ENCODE measurements around the gene INSL4. TPM values are rescaled to one million over a fixed set of nuclear protein-coding genes. Genes with fewer than 3 reads are reported as not detected.

The INSL4 gene
- total RNA-seq, result not detected

GRCh38 chr9:5231212-5231611 lies at the start of gene INSL4:
INSL4 (plus strand) TSS chr9:5231419; CDS start chr9:5231524, 105 bp downstream.
- H3K4me1 Mint-ChIP-seq, result no peaks in the 10 kb centered on the region
- H3K27ac Mint-ChIP-seq, result no peak within 1 kb of the TSS
- CTCF ChIA-PET, result interaction anchor here (1.2 kb wide), 1 partner anchor 38 kb away, joined by 4 read pairs; no protein-coding TSS in a partner anchor
- peaks cover 8% of the 10 kb centered on the region for H3K27me3 Mint-ChIP-seq
- POLR2A ChIA-PET, result no interaction called here
- H3K9me3 Mint-ChIP-seq, result no peaks in the 10 kb centered on the region
- H3K36me3 Mint-ChIP-seq (ENCODE audit: low read depth), result no peaks in the 10 kb centered on the region
- H3K4me3 Mint-ChIP-seq, result no peak within 1 kb of the TSS
- DNase-seq, result no peak

GRCh38 chr9:5184776-5185175 lies 46.4 kb upstream of the INSL4 start:
- H3K9me3 Mint-ChIP-seq, result peaks cover 3% of the 10 kb centered on the region
- POLR2A ChIA-PET, result interaction anchor here (0.7 to 2.1 kb wide), 2 partner anchors 240 to 253 kb away, joined by 3 to 5 read pairs; partner anchors contain the start of gene PLGRKT
- H3K36me3 Mint-ChIP-seq (ENCODE audit: low read depth), result no peaks in the 10 kb centered on the region
- DNase-seq, result no peak
- no peak overlapping the region for H3K27ac Mint-ChIP-seq
- peaks cover 19% of the 10 kb centered on the region for H3K4me1 Mint-ChIP-seq
- CTCF ChIA-PET, result interaction anchor here (2.4 to 5.7 kb wide), 4 partner anchors 10 to 415 kb away, joined by 11 to 75 read pairs (median 48); partner anchors contain the start of gene PLGRKT
- H3K4me3 Mint-ChIP-seq, result no peak overlapping the region
- no peaks in the 10 kb centered on the region for H3K27me3 Mint-ChIP-seq

- DNase-seq, result no peak
- no peak within 1 kb of the TSS for H3K4me3 Mint-ChIP-seq
- H3K4me1 Mint-ChIP-seq, result peaks cover 19% of the 10 kb centered on the region
- H3K36me3 Mint-ChIP-seq (ENCODE audit: low read depth), result no peaks in the 10 kb centered on the region
- ChIA-PET POLR2A (interaction anchor here (0.7 to 2.1 kb wide), 3 partner anchors 238 to 252 kb away, joined by 3 to 5 read pairs (median 4); partner anchors contain the start of gene PLGRKT), CTCF (interaction anchor here (1.0 to 5.7 kb wide), 8 partner anchors 9 to 415 kb away, joined by 3 to 75 read pairs (median 16); partner anchors contain the start of gene PLGRKT)
- peaks cover 3% of the 10 kb centered on the region for H3K9me3 Mint-ChIP-seq
- no peaks in the 10 kb centered on the region for H3K27me3 Mint-ChIP-seq
- no peak within 1 kb of the TSS for H3K27ac Mint-ChIP-seq
These were observed 45.9 kb upstream of the INSL4 start, which contains the start of gene INSL6 for GRCh38 chr9:5185220-5185840. INSL6 (minus strand) TSS chr9:5185639; CDS start chr9:5185602, 37 bp downstream.

- POLR2A ChIA-PET, result interaction anchor here (1.1 to 2.1 kb wide), 6 partner anchors 166 to 264 kb away, joined by 3 to 5 read pairs (median 4); partner anchors contain the start of genes CD274 and PLGRKT
- CTCF ChIA-PET, result interaction anchor here (0.6 to 5.7 kb wide), 28 partner anchors 8 to 427 kb away, joined by 3 to 75 read pairs (median 5); partner anchors contain the start of genes CD274 and PLGRKT
- DNase-seq, result peak; percentile 70
- no peaks in the 10 kb centered on the region for H3K36me3 Mint-ChIP-seq (ENCODE audit: low read depth)
- H3K4me1 Mint-ChIP-seq, result peaks cover 19% of the 10 kb centered on the region
- H3K27ac Mint-ChIP-seq, result no peak overlapping the region
- H3K27me3 Mint-ChIP-seq, result no peaks in the 10 kb centered on the region
- no peak overlapping the region for H3K4me3 Mint-ChIP-seq
- no peaks in the 10 kb centered on the region for H3K9me3 Mint-ChIP-seq
These were observed 44.6 kb upstream of the INSL4 start for GRCh38 chr9:5186416-5187169.

- Mint-ChIP-seq H3K9me3 (no peaks in the 10 kb centered on the region), H3K27ac (no peak overlapping the region), H3K36me3 (ENCODE audit: low read depth) (no peaks in the 10 kb centered on the region), H3K27me3 (no peaks in the 10 kb centered on the region), H3K4me3 (no peak overlapping the region), H3K4me1 (peaks cover 18% of the 10 kb centered on the region)
- POLR2A ChIA-PET, result interaction anchor here (2.1 kb wide), 1 partner anchor 164 kb away, joined by 5 read pairs; no protein-coding TSS in a partner anchor
- DNase-seq, result no peak
- CTCF ChIA-PET, result interaction anchor here (0.6 to 5.7 kb wide), 7 partner anchors 22 to 412 kb away, joined by 3 to 75 read pairs (median 11); partner anchors contain the start of gene PLGRKT
These were observed 42.9 kb upstream of the INSL4 start for GRCh38 chr9:5188060-5188984.

GRCh38 chr9:5191985-5192384 lies 39.2 kb upstream of the INSL4 start:
- no peaks in the 10 kb centered on the region for H3K9me3 Mint-ChIP-seq
- CTCF ChIA-PET, result interaction anchor here (1.3 kb wide), 1 partner anchor 409 kb away, joined by 5 read pairs; no protein-coding TSS in a partner anchor
- no peak overlapping the region for H3K4me3 Mint-ChIP-seq
- H3K27ac Mint-ChIP-seq, result no peak overlapping the region
- POLR2A ChIA-PET, result no interaction called here
- peaks cover 2% of the 10 kb centered on the region for H3K27me3 Mint-ChIP-seq
- peaks cover 2% of the 10 kb centered on the region for H3K4me1 Mint-ChIP-seq
- H3K36me3 Mint-ChIP-seq (ENCODE audit: low read depth), result no peaks in the 10 kb centered on the region
- DNase-seq, result no peak

GRCh38 chr9:5193345-5193744 lies 37.9 kb upstream of the INSL4 start:
- H3K27me3 Mint-ChIP-seq, result peaks cover 2% of the 10 kb centered on the region
- no peaks in the 10 kb centered on the region for H3K36me3 Mint-ChIP-seq (ENCODE audit: low read depth)
- H3K27ac Mint-ChIP-seq, result no peak overlapping the region
- peaks cover 4% of the 10 kb centered on the region for H3K9me3 Mint-ChIP-seq
- H3K4me1 Mint-ChIP-seq, result no peaks in the 10 kb centered on the region
- POLR2A ChIA-PET, result no interaction called here
- H3K4me3 Mint-ChIP-seq, result no peak overlapping the region
- CTCF ChIA-PET, result interaction anchor here (1.3 kb wide), 1 partner anchor 407 kb away, joined by 5 read pairs; no protein-coding TSS in a partner anchor
- DNase-seq, result no peak

- H3K27ac Mint-ChIP-seq, result no peak overlapping the region
- H3K4me3 Mint-ChIP-seq, result no peak overlapping the region
- no peaks in the 10 kb centered on the region for H3K36me3 Mint-ChIP-seq (ENCODE audit: low read depth)
- ChIA-PET POLR2A (interaction anchor here (1.2 kb wide), 1 partner anchor 17 kb away, joined by 4 read pairs; no protein-coding TSS in a partner anchor), CTCF (interaction anchor here (1.1 to 1.9 kb wide), 4 partner anchors 10 to 405 kb away, joined by 3 to 11 read pairs (median 6); partner anchors contain the start of gene INSL6)
- H3K4me1 Mint-ChIP-seq, result no peaks in the 10 kb centered on the region
- H3K9me3 Mint-ChIP-seq, result peaks cover 4% of the 10 kb centered on the region
- no peak for DNase-seq
- peaks cover 2% of the 10 kb centered on the region for H3K27me3 Mint-ChIP-seq
These were observed 35.8 kb upstream of the INSL4 start for GRCh38 chr9:5195463-5195862.

GRCh38 chr9:5205071-5205470 lies 26.1 kb upstream of the INSL4 start:
- Mint-ChIP-seq H3K9me3 (peaks cover 3% of the 10 kb centered on the region), H3K4me3 (no peak overlapping the region), H3K27me3 (no peaks in the 10 kb centered on the region), H3K4me1 (peaks cover 8% of the 10 kb centered on the region), H3K27ac (no peak overlapping the region), H3K36me3 (ENCODE audit: low read depth) (no peaks in the 10 kb centered on the region)
- DNase-seq, result no peak
- ChIA-PET POLR2A (no interaction called here), CTCF (no interaction called here)

- no peak for DNase-seq
- no peaks in the 10 kb centered on the region for H3K4me1 Mint-ChIP-seq
- H3K36me3 Mint-ChIP-seq (ENCODE audit: low read depth), result no peaks in the 10 kb centered on the region
- CTCF ChIA-PET, result interaction anchor here (1.2 kb wide), 1 partner anchor 38 kb away, joined by 4 read pairs; no protein-coding TSS in a partner anchor
- H3K27me3 Mint-ChIP-seq, result peaks cover 8% of the 10 kb centered on the region
- no peaks in the 10 kb centered on the region for H3K9me3 Mint-ChIP-seq
- no peak overlapping the region for H3K4me3 Mint-ChIP-seq
- no peak overlapping the region for H3K27ac Mint-ChIP-seq
- POLR2A ChIA-PET, result no interaction called here
These were observed 665 bp upstream of the INSL4 start for GRCh38 chr9:5230554-5230953.

- Mint-ChIP-seq H3K27ac (no peak overlapping the region), H3K4me3 (no peak overlapping the region), H3K27me3 (no peaks in the 10 kb centered on the region), H3K9me3 (no peaks in the 10 kb centered on the region), H3K4me1 (peaks cover 4% of the 10 kb centered on the region), H3K36me3 (ENCODE audit: low read depth) (no peaks in the 10 kb centered on the region)
- CTCF ChIA-PET, result no interaction called here
- no peak for DNase-seq
- POLR2A ChIA-PET, result no interaction called here
These were observed 32.4 kb downstream of the INSL4 start for GRCh38 chr9:5263351-5264218.
